ENCODE results near the gene ATXN10. TPM values are rescaled to one million over a fixed set of nuclear protein-coding genes. Genes with fewer than 3 reads are reported as not detected.

ATXN10 gene
- total and polyA plus RNA-seq, 2 experiments from 2014 or later, result 99.0 to 163 TPM

- TF ChIP-seq ZNF462 (CRISPR knock-in tag; IDR thresholded peaks at IDR 0.05) (no peak), POLR2AphosphoS5 (IDR thresholded peaks at IDR 0.05; ENCODE audit: low read depth) (no peak), STAT1 (IDR thresholded peaks at IDR 0.05; ENCODE audit: unreplicated experiment) (no peak), EZH2phosphoT487 (IDR thresholded peaks at IDR 0.05; ENCODE audit: unreplicated experiment) (no peak), JUNB (IDR thresholded peaks at IDR 0.05; ENCODE audit: unreplicated experiment) (no peak), EZH2 (IDR thresholded peaks at IDR 0.05; ENCODE audit: low read depth, unreplicated experiment) (no peak), CREB1 (CRISPR knock-in tag; IDR thresholded peaks at IDR 0.05; ENCODE audit: low read depth) (no peak), ZNF331 (CRISPR knock-in tag; IDR thresholded peaks at IDR 0.05; ENCODE audit: low read depth) (no peak)
- TF ChIP-seq, protein P1, sequence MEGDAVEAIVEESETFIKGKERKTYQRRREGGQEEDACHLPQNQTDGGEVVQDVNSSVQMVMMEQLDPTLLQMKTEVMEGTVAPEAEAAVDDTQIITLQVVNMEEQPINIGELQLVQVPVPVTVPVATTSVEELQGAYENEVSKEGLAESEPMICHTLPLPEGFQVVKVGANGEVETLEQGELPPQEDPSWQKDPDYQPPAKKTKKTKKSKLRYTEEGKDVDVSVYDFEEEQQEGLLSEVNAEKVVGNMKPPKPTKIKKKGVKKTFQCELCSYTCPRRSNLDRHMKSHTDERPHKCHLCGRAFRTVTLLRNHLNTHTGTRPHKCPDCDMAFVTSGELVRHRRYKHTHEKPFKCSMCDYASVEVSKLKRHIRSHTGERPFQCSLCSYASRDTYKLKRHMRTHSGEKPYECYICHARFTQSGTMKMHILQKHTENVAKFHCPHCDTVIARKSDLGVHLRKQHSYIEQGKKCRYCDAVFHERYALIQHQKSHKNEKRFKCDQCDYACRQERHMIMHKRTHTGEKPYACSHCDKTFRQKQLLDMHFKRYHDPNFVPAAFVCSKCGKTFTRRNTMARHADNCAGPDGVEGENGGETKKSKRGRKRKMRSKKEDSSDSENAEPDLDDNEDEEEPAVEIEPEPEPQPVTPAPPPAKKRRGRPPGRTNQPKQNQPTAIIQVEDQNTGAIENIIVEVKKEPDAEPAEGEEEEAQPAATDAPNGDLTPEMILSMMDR (conservative IDR thresholded peaks at IDR 0.05; ENCODE audit: low read depth in 2 of 2), result no peak
- TF ChIP-seq, protein P2, sequence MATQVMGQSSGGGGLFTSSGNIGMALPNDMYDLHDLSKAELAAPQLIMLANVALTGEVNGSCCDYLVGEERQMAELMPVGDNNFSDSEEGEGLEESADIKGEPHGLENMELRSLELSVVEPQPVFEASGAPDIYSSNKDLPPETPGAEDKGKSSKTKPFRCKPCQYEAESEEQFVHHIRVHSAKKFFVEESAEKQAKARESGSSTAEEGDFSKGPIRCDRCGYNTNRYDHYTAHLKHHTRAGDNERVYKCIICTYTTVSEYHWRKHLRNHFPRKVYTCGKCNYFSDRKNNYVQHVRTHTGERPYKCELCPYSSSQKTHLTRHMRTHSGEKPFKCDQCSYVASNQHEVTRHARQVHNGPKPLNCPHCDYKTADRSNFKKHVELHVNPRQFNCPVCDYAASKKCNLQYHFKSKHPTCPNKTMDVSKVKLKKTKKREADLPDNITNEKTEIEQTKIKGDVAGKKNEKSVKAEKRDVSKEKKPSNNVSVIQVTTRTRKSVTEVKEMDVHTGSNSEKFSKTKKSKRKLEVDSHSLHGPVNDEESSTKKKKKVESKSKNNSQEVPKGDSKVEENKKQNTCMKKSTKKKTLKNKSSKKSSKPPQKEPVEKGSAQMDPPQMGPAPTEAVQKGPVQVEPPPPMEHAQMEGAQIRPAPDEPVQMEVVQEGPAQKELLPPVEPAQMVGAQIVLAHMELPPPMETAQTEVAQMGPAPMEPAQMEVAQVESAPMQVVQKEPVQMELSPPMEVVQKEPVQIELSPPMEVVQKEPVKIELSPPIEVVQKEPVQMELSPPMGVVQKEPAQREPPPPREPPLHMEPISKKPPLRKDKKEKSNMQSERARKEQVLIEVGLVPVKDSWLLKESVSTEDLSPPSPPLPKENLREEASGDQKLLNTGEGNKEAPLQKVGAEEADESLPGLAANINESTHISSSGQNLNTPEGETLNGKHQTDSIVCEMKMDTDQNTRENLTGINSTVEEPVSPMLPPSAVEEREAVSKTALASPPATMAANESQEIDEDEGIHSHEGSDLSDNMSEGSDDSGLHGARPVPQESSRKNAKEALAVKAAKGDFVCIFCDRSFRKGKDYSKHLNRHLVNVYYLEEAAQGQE (IDR thresholded peaks at IDR 0.05; ENCODE audit: unreplicated experiment), result no peak
Measured at GRCh38 chr22:45878051-45878781, 206.6 kb downstream of the ATXN10 start (continued).

Data from GM23338 (cell line).